Right ventricle myocardium inferior (tissue), 1 donor: Measurements from ENCODE around the gene CACNA1G. TPM values are rescaled to one million over a fixed set of nuclear protein-coding genes. Genes with fewer than 3 reads are reported as not detected.

ENCODE experiments used
- ATAC-seq: fragments of 200-7000 bp; cut with Tn5 transposase; one replicate; pipeline ENCODE4 v1.9.1; 2020; ENCODE audit warnings: mild to moderate bottlenecking, moderate library complexity
- DNase-seq: peaks from one replicate; pipeline ENCODE4 v3.0.0; 2021; ENCODE audit errors: missing footprints
- intact Hi-C: fragments of 100-400 bp; cut with DNase I; formaldehyde crosslinking; loops from one replicate; pipeline ENCODE4 v1.11.0; 2022
- total RNA-seq: library from RNA; stranded (reverse); fragmentation: NEBNext Ultra II Directional; extraction: Animal tissue kit (Norgen Biotek cat#: 25700); gene quantifications from one replicate; pipeline ENCODE4 v1.2.1, GENCODE V29; 2021
- donor health status: DM: no; HTN: yes; CAD: no; lungs with severe emphysema.

Gene CACNA1G
- total RNA-seq, 1 donor from 2014 or later = 0.38 TPM

GRCh38 chr17:50647187-50647586, 86.7 kb downstream of the CACNA1G start:
- no peak for ATAC-seq
- intact Hi-C loops = no loop called here
- DNase-seq = no peak

- intact Hi-C loops = no loop called here
- DNase-seq (no peak), ATAC-seq (no peak)
Observed at GRCh38 chr17:50649042-50649908, 88.8 kb downstream of the CACNA1G start.

- no peak for DNase-seq
- no peak for ATAC-seq
- intact Hi-C loops = no loop called here
Observed at GRCh38 chr17:50651661-50652060, 91.1 kb downstream of the CACNA1G start.

GRCh38 chr17:50653738-50654137, 93.2 kb downstream of the CACNA1G start:
- ATAC-seq (no peak), DNase-seq (no peak)
- intact Hi-C loops = no loop called here

GRCh38 chr17:50656509-50656908, 96.0 kb downstream of the CACNA1G start:
- ATAC-seq (no peak), DNase-seq (no peak)
- intact Hi-C loops = no loop called here

- no peak for ATAC-seq
- intact Hi-C loops = no loop called here
- no peak for DNase-seq
Observed at GRCh38 chr17:50657054-50657453, 96.5 kb downstream of the CACNA1G start.

- ATAC-seq = no peak
- intact Hi-C loops = no loop called here
Observed at GRCh38 chr17:50657627-50658026, 97.1 kb downstream of the CACNA1G start.

GRCh38 chr17:50658616-50659015, 98.1 kb downstream of the CACNA1G start:
- no peak for ATAC-seq
- intact Hi-C loops = no loop called here
- no peak for DNase-seq

More at GRCh38 chr17:50657627-50658026, 97.1 kb downstream of the CACNA1G start:
- no peak for DNase-seq

GRCh38 chr17:50659179-50659578, 98.7 kb downstream of the CACNA1G start:
- DNase-seq = no peak
- intact Hi-C loops = no loop called here
- no peak for ATAC-seq

- DNase-seq (no peak), ATAC-seq (peak; percentile 71)
- intact Hi-C loops = no loop called here
Observed at GRCh38 chr17:50660042-50660886, 99.7 kb downstream of the CACNA1G start.

GRCh38 chr17:50660887-50661345, 100.4 kb downstream of the CACNA1G start:
- no peak for DNase-seq
- peak; percentile 23 for ATAC-seq
- intact Hi-C loops = no loop called here

- intact Hi-C loops = no loop called here
- no peak for ATAC-seq
Observed at GRCh38 chr17:50661348-50661747, 100.8 kb downstream of the CACNA1G start.

GRCh38 chr17:50661795-50662391, 101.4 kb downstream of the CACNA1G start:
- intact Hi-C loops = no loop called here
- DNase-seq = no peak
- ATAC-seq = no peak

More at GRCh38 chr17:50661348-50661747, 100.8 kb downstream of the CACNA1G start:
- no peak for DNase-seq

GRCh38 chr17:50662632-50663225, 102.2 kb downstream of the CACNA1G start:
- DNase-seq = no peak
- intact Hi-C loops = no loop called here
- no peak for ATAC-seq

- ATAC-seq (no peak), DNase-seq (peak; percentile 48)
Observed at GRCh38 chr17:50663812-50664374, 103.4 kb downstream of the CACNA1G start.

GRCh38 chr17:50664788-50665458, 104.4 kb downstream of the CACNA1G start:
- DNase-seq = no peak
- ATAC-seq = no peak
- intact Hi-C loops = no loop called here

More at GRCh38 chr17:50663812-50664374, 103.4 kb downstream of the CACNA1G start:
- intact Hi-C loops = no loop called here

GRCh38 chr17:50665838-50666237, 105.3 kb downstream of the CACNA1G start:
- ATAC-seq (no peak), DNase-seq (no peak)
- intact Hi-C loops = no loop called here

GRCh38 chr17:50666316-50666715, 105.8 kb downstream of the CACNA1G start:
- no peak for ATAC-seq
- intact Hi-C loops = no loop called here

More at GRCh38 chr17:50666316-50666715, 105.8 kb downstream of the CACNA1G start:
- DNase-seq = no peak
